Measurements from ENCODE around the gene ENTHD1. TPM values are rescaled to one million over a fixed set of nuclear protein-coding genes. Genes with fewer than 3 reads are reported as not detected.

Gene ENTHD1
- total and polyA plus RNA-seq, 10 donors, result 0.09 to 0.59 (median 0.14) TPM; not detected in 5

- H3K4me1 ChIP-seq, result peaks cover 0 to 59% (median 18%) of the 10 kb centered on the region in 6 donors
- H3K27me3 ChIP-seq (replicated peaks in 1 of 7), result no peaks in the 10 kb centered on the region
- DNase-seq, result no peak
- intact Hi-C loops (cut with DNase I; ENCODE audit: low total_unique reads), result no loop called here
- 60 to 78% (median 66%) methylated on average over 5 of the region's 5 CpGs for WGBS, 5 donors
- no peaks in the 10 kb centered on the region for H3K36me3 ChIP-seq
- H3K27ac ChIP-seq, result peak overlapping the region in 4 of 8 donors; percentile 76 to 84 (median 80)
- TF ChIP-seq POLR2AphosphoS5 (IDR thresholded peaks at IDR 0.05) (no peak), POLR2A (IDR thresholded peaks at IDR 0.05) (no peak), CTCF (IDR thresholded peaks at IDR 0.05 in 8 of 11, conservative IDR thresholded peaks at IDR 0.05 in 3 of 11) (no peak)
- H3K9me3 ChIP-seq, result no peaks in the 10 kb centered on the region
- peak overlapping the region in 2 of 8 donors; percentile 3 to 63 for H3K4me3 ChIP-seq
Measured at GRCh38 chr22:39908737-39909136, 15.2 kb upstream of the ENTHD1 start.

DNA sequence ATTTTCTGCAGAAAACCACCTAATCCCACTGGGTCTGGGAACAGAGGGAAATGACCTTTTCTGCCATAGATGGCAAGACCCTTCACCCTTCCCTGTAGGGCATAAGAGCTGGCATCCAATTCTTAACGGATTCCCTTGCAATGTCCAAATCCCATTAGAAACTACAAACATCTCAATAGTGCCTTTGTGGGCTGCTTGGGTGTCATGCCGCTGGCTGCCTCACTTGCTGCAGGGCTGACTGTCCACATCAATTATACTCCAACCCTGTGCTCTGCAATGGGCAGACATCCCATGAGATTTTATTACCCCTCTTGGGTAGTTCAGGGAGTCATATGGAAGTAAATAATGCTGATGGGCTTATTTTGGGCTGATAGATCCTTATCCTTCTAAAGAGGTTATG lies 14.6 kb upstream of the ENTHD1 start:
- Histone ChIP-seq H3K9me3 (no peaks in the 10 kb centered on the region), H3K4me1 (peaks cover 0 to 58% (median 16%) of the 10 kb centered on the region in 6 donors), H3K27me3 (replicated peaks in 1 of 7) (no peaks in the 10 kb centered on the region), H3K36me3 (no peaks in the 10 kb centered on the region), H3K4me3 (peak overlapping the region in 3 of 8 donors; percentile 3 to 63 (median 5)), H3K27ac (peak overlapping the region in 6 of 8 donors; percentile 32 to 84 (median 78))
- no peak for TF ChIP-seq CTCF (IDR thresholded peaks at IDR 0.05 in 8 of 11, conservative IDR thresholded peaks at IDR 0.05 in 3 of 11)
- no peak for DNase-seq
- intact Hi-C loops (cut with DNase I; ENCODE audit: low total_unique reads), result no loop called here
- 75 to 90% (median 89%) methylated on average over 2 of the region's 2 CpGs for WGBS, 5 donors

DNA sequence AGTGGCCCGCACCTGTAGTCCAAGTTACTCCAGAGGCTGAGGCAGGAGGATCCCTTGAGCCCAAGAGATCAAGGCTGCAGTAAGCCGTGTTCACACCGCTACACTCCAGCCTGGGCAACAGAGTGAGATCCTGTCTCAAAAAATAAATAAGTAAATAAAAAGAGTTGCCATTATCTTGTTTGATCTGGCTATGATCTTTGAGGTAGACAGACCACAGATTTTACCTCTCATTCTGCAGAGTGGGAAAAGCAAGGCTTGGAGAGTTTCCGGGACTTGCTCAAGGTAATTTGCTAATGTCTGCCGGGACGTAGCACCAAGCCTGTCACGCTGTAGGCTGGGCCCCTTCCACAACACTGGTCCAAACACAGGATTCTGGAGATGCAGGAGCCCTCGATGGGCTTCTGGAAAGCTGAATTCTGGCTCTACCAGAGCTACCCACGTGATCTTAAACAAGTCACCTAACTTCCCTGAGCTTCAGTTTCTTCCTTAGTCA lies 14.1 kb upstream of the ENTHD1 start:
- DNase-seq, result no peak
- Histone ChIP-seq H3K4me1 (peaks cover 0 to 58% (median 16%) of the 10 kb centered on the region in 6 donors), H3K36me3 (no peaks in the 10 kb centered on the region), H3K9me3 (no peaks in the 10 kb centered on the region), H3K4me3 (peak overlapping the region in 4 of 8 donors; percentile 1 to 63 (median 10)), H3K27me3 (replicated peaks in 1 of 7) (no peaks in the 10 kb centered on the region), H3K27ac (peak overlapping the region in 7 of 8 donors; percentile 24 to 84 (median 76))
- no peak for TF ChIP-seq POLR2AphosphoS5 (IDR thresholded peaks at IDR 0.05)
- TF ChIP-seq CTCF (IDR thresholded peaks at IDR 0.05 in 8 of 11, conservative IDR thresholded peaks at IDR 0.05 in 3 of 11), result no peak
- no peak for TF ChIP-seq POLR2A (IDR thresholded peaks at IDR 0.05)
- intact Hi-C loops (cut with DNase I; ENCODE audit: low total_unique reads), result no loop called here
- WGBS, 5 donors, result 70 to 85% (median 82%) methylated on average over 9 of the region's 9 CpGs

GRCh38 chr22:39907047-39907446 lies 13.5 kb upstream of the ENTHD1 start:
- Histone ChIP-seq H3K27ac (peak overlapping the region in 7 of 8 donors; percentile 24 to 84 (median 76)), H3K27me3 (replicated peaks in 1 of 7) (no peaks in the 10 kb centered on the region), H3K4me1 (peaks cover 0 to 55% (median 15%) of the 10 kb centered on the region in 6 donors), H3K4me3 (peak overlapping the region in 3 of 8 donors; percentile 1 to 63 (median 16)), H3K9me3 (no peaks in the 10 kb centered on the region), H3K36me3 (no peaks in the 10 kb centered on the region)
- no peak for TF ChIP-seq CTCF (IDR thresholded peaks at IDR 0.05 in 8 of 11, conservative IDR thresholded peaks at IDR 0.05 in 3 of 11)
- TF ChIP-seq POLR2AphosphoS5 (IDR thresholded peaks at IDR 0.05), result no peak
- no peak for TF ChIP-seq POLR2A (IDR thresholded peaks at IDR 0.05)
- no peak for DNase-seq
- WGBS, 5 donors, result 77 to 86% (median 81%) methylated on average over 6 of the region's 6 CpGs
- intact Hi-C loops (cut with DNase I; ENCODE audit: low total_unique reads), result no loop called here
